MM.1S (cell line): ENCODE data around the gene WFIKKN2.

Experiments
- CTCF ChIP-seq: fragments of 300-600 bp; sonication (generic); IDR thresholded peaks from 2 replicates; pipeline ENCODE4 v1.5.1; 2016; ENCODE audit warnings: antibody characterized with exemption, low read length, mixed read lengths
- EZH2 ChIP-seq: fragments of 300-600 bp; sonication (generic); optimal IDR thresholded peaks from 2 replicates; pipeline ENCODE3; 2017; ENCODE audit warnings: low read depth, mild to moderate bottlenecking, antibody characterized with exemption, low read length, mixed read lengths
- EZH2phosphoT487 ChIP-seq: fragments of 300-600 bp; sonication (generic); IDR thresholded peaks from 2 replicates; pipeline ENCODE4 v1.6.1; 2018; ENCODE audit warnings: antibody characterized with exemption, low read length

GRCh38 chr17:50813583-50813982, 21.8 kb upstream of the WFIKKN2 start:
- TF ChIP-seq CTCF (no peak), EZH2 (no peak), EZH2phosphoT487 (no peak)
